Loucy (cell line): Measurements from ENCODE around the gene PHOSPHO1.
"Not testable (repeated sequence)": the region's sequence is repeated elsewhere in the genome, so short reads cannot be mapped to it uniquely, and the experiment has no call there.

Experiments
- H2AFZ ChIP-seq: fragments of 200-600 bp; sonication (generic); 2 replicates; pipeline ENCODE4 v1.6.0; 2016; ENCODE audit warnings: antibody characterized with exemption, mild to moderate bottlenecking, low read length, moderate library complexity
- H3F3A ChIP-seq: fragments of 200-600 bp; 2 replicates; pipeline ENCODE4 v1.6.0; 2016; ENCODE audit warnings: antibody characterized with exemption, low read depth, mild to moderate bottlenecking
- H3K27me3 ChIP-seq: fragments of 200-600 bp; sonication (generic); 2 replicates; pipeline ENCODE4 v1.6.1; 2014; ENCODE audit warnings: low read length, mild to moderate bottlenecking; ENCODE audit not compliant: insufficient read depth, poor library complexity, severe bottlenecking
- H3K36me3 ChIP-seq: fragments of 200-600 bp; sonication (generic); 2 replicates; pipeline ENCODE4 v1.6.1; 2016; ENCODE audit warnings: low read length; ENCODE audit not compliant: insufficient read depth
- H3K4me1 ChIP-seq: fragments of 200-600 bp; sonication (generic); 2 replicates; pipeline ENCODE4 v1.5.1; 2014; ENCODE audit warnings: low read length, mild to moderate bottlenecking; ENCODE audit not compliant: insufficient read depth, poor library complexity, severe bottlenecking
- H3K4me2 ChIP-seq: fragments of 200-600 bp; sonication (generic); 2 replicates; pipeline ENCODE4 v1.6.0; 2014; ENCODE audit warnings: antibody characterized with exemption, low read length, low read depth, mild to moderate bottlenecking; ENCODE audit not compliant: poor library complexity, severe bottlenecking
- H3K4me3 ChIP-seq: fragments of 200-600 bp; sonication (generic); 2 replicates; pipeline ENCODE4 v1.5.1; 2014; ENCODE audit warnings: low read length, mild to moderate bottlenecking, mixed read lengths; ENCODE audit not compliant: poor library complexity, severe bottlenecking
- H3K79me2 ChIP-seq: fragments of 200-600 bp; sonication (generic); 2 replicates; pipeline ENCODE4 v1.6.1; 2014; ENCODE audit warnings: low read length; ENCODE audit not compliant: insufficient read depth
- H3K9ac ChIP-seq: fragments of 200-600 bp; sonication (generic); 2 replicates; pipeline ENCODE4 v1.6.0; 2014; ENCODE audit warnings: mild to moderate bottlenecking, low read depth, low read length, moderate library complexity; ENCODE audit not compliant: poor library complexity, severe bottlenecking
- H3K9me2 ChIP-seq: fragments of 200-600 bp; sonication (generic); replicated peaks from 2 replicates; pipeline ENCODE4 v1.6.1; 2016; ENCODE audit warnings: low read depth, low read length, mixed read lengths
- H3K9me3 ChIP-seq: fragments of 200-600 bp; sonication (generic); 2 replicates; pipeline ENCODE4 v1.6.1; 2014; ENCODE audit warnings: mild to moderate bottlenecking, antibody characterized with exemption, low read length, low read depth; ENCODE audit not compliant: insufficient read depth
- H4K20me1 ChIP-seq: fragments of 200-600 bp; sonication (generic); 2 replicates; pipeline ENCODE4 v1.6.0; 2014; ENCODE audit warnings: antibody characterized with exemption, low read length, mild to moderate bottlenecking; ENCODE audit not compliant: insufficient read depth, poor library complexity, severe bottlenecking
- EZH2phosphoT487 ChIP-seq: fragments of 200-600 bp; IDR thresholded peaks from 2 replicates; pipeline ENCODE4 v1.6.1; 2018; ENCODE audit warnings: antibody characterized with exemption, mild to moderate bottlenecking, moderate library complexity, borderline replicate concordance
- TF ChIP-seq, protein P1 (sequence below): fragments of 200-600 bp; sonication (generic); conservative IDR thresholded peaks from 2 replicates; pipeline ENCODE4 v1.5.1; 2014; ENCODE audit warnings: mild to moderate bottlenecking, antibody characterized with exemption, low read length

Gene PHOSPHO1

GRCh38 chr17:49230636-49231562 lies at the start of gene PHOSPHO1:
Gene PHOSPHO1, minus strand, starts transcription at chr17:49230787. Its CDS starts 4,096 bp downstream, at chr17:49226691.
- Histone ChIP-seq H3K4me1 (peaks cover 8% of the 10 kb centered on the region), H3K9ac (peak within 1 kb of the TSS; percentile 52), H3K9me3 (no peaks in the 10 kb centered on the region), H2AFZ (peak within 1 kb of the TSS; percentile 77), H3F3A (no peaks in the 10 kb centered on the region), H3K4me2 (peak within 1 kb of the TSS; percentile 86), H3K9me2 (no peaks in the 10 kb centered on the region), H4K20me1 (no peaks in the 10 kb centered on the region), H3K4me3 (peak within 1 kb of the TSS; percentile 73), H3K27me3 (no peaks in the 10 kb centered on the region), H3K79me2 (no peaks in the 10 kb centered on the region), H3K36me3 (no peaks in the 10 kb centered on the region)
- TF ChIP-seq, protein P1, sequence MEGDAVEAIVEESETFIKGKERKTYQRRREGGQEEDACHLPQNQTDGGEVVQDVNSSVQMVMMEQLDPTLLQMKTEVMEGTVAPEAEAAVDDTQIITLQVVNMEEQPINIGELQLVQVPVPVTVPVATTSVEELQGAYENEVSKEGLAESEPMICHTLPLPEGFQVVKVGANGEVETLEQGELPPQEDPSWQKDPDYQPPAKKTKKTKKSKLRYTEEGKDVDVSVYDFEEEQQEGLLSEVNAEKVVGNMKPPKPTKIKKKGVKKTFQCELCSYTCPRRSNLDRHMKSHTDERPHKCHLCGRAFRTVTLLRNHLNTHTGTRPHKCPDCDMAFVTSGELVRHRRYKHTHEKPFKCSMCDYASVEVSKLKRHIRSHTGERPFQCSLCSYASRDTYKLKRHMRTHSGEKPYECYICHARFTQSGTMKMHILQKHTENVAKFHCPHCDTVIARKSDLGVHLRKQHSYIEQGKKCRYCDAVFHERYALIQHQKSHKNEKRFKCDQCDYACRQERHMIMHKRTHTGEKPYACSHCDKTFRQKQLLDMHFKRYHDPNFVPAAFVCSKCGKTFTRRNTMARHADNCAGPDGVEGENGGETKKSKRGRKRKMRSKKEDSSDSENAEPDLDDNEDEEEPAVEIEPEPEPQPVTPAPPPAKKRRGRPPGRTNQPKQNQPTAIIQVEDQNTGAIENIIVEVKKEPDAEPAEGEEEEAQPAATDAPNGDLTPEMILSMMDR, result no peak
- no peak for TF ChIP-seq EZH2phosphoT487

DNA sequence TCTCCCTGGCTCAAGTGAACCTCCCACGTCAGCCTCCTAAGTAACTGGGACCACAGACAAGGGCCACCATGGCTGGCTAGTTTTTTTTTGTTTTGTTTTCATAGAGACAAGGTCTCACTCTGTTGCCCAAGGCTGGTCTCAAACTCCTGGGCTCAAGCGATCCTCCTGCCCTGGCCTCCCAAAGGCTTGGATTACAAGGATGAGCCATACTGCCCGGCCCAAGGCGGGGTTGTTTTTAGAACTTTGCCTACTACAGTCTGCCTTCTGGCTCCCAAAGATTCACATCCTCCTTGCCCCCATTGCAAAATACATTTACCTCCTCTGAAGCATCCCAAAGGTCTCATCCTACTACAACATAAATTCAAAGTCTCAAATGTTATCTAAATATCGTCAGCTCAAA lies 49.5 kb upstream of the PHOSPHO1 start:
- H3K9ac ChIP-seq, result no peak overlapping the region
- TF ChIP-seq, protein P1, result no peak
- TF ChIP-seq EZH2phosphoT487, result no peak
- no peak overlapping the region for H2AFZ ChIP-seq
- no peaks in the 10 kb centered on the region for H3K9me2 ChIP-seq
- no peak overlapping the region for H3K4me2 ChIP-seq
- H3K79me2 ChIP-seq, result no peaks in the 10 kb centered on the region
- H3K9me3 ChIP-seq, result no peaks in the 10 kb centered on the region
- no peaks in the 10 kb centered on the region for H4K20me1 ChIP-seq
- no peak overlapping the region for H3K4me3 ChIP-seq
- no peaks in the 10 kb centered on the region for H3K4me1 ChIP-seq
- H3F3A ChIP-seq, result no peaks in the 10 kb centered on the region
- no peaks in the 10 kb centered on the region for H3K36me3 ChIP-seq
- H3K27me3 ChIP-seq, result no peaks in the 10 kb centered on the region

GRCh38 chr17:49279263-49280015 lies 48.9 kb upstream of the PHOSPHO1 start:
- not testable (repeated sequence) for H3K9me2 ChIP-seq, H3K27me3 ChIP-seq, H4K20me1 ChIP-seq, H3K4me2 ChIP-seq, H3K79me2 ChIP-seq, H3K4me3 ChIP-seq, H2AFZ ChIP-seq, H3K36me3 ChIP-seq, H3K4me1 ChIP-seq, H3K9ac ChIP-seq, H3K9me3 ChIP-seq, H3F3A ChIP-seq
